Sigmoid colon (tissue), 7 donors: ENCODE results near the gene HOXD1. TPM values are rescaled to one million over a fixed set of nuclear protein-coding genes. Genes with fewer than 3 reads are reported as not detected.

ENCODE experiments used
- DNase-seq: peaks from one replicate; pipeline ENCODE4 v3.0.0-alpha.2; 2019
- H3K27ac ChIP-seq, 4 donors: fragments of 200-600 bp; sonication (generic); one replicate each; pipeline ENCODE4 v1.5.1; 2016 to 2019; ENCODE audit warnings: mild to moderate bottlenecking in 1 of 4
- H3K27me3 ChIP-seq, 3 donors: fragments of 200-600 bp; sonication (generic); one replicate each; pipeline ENCODE4 v1.5.1; 2019; ENCODE audit warnings: mild to moderate bottlenecking in 1 of 3
- H3K36me3 ChIP-seq, 4 donors: fragments of 200-600 bp; sonication (generic); one replicate each; pipeline ENCODE4 v1.5.1; 2016 to 2019
- H3K4me1 ChIP-seq, 4 donors: fragments of 200-600 bp; sonication (generic); one replicate each; pipeline ENCODE4 v1.5.1; 2017 to 2019
- H3K4me3 ChIP-seq, 4 donors: fragments of 200-600 bp; sonication (generic); one replicate each; pipeline ENCODE4 v1.5.1; 2017 to 2019; ENCODE audit warnings: mild to moderate bottlenecking in 2 of 4, moderate library complexity in 1 of 4
- H3K9me3 ChIP-seq, 4 donors: fragments of 200-600 bp in 3 of 4; sonication (generic) in 3 of 4; one replicate each; pipeline versions ENCODE4 v1.5.1 to v1.6.1; 2013 to 2019
- EP300 ChIP-seq, 4 donors: sonication (generic); formaldehyde crosslinking; IDR thresholded peaks; one replicate each; pipeline ENCODE4 v1.6.1; 2017; ENCODE audit warnings: antibody characterized with exemption in 4 of 4
- POLR2A ChIP-seq, 2 donors: fragments of 450-650 bp; IDR thresholded peaks; one replicate each; pipeline ENCODE4 v1.6.1; 2016; ENCODE audit warnings: antibody characterized with exemption in 2 of 2, mild to moderate bottlenecking in 2 of 2, moderate library complexity in 2 of 2
- POLR2AphosphoS5 ChIP-seq, 4 donors: sonication (generic); formaldehyde crosslinking; IDR thresholded peaks; one replicate each; pipeline ENCODE4 v1.6.1; 2017; ENCODE audit warnings: antibody characterized with exemption in 4 of 4
- WGBS, 2 donors: extraction: QIAGEN DNeasy Blood & Tissue Kit; methylation state at CpG; one replicate each; pipeline ENCODE4 v1.1.7; 2013; 5-methylcytosine and 5-hydroxymethylcytosine counted together
- intact Hi-C: fragments of 100-400 bp; cut with DNase I; formaldehyde crosslinking; loops from one replicate; pipeline ENCODE4 v1.15.1; 2023
- polyA plus RNA-seq, 3 donors: library from polyadenylated mRNA; stranded (reverse); fragments of 200-250 nt; gene quantifications; one replicate each; pipeline ENCODE4 v1.2.3, GENCODE V29; 2013
- total RNA-seq, 4 donors: library from RNA; depleted of rRNA; stranded (reverse); fragments of >200 nt; gene quantifications; one replicate each; pipeline ENCODE4 v1.1.0, GENCODE V29; 2016
- TF ChIP-seq, protein P1 (sequence below), 4 experiments: fragments of 450-650 bp in 3 of 4; fragments of 200-600 bp in 1 of 4; IDR thresholded peaks; one replicate each; pipeline ENCODE4 v1.5.1; 2016 to 2019; ENCODE audit warnings: antibody characterized with exemption in 4 of 4, mild to moderate bottlenecking in 3 of 4, moderate library complexity in 2 of 4
- donor health status: healthy with polysubstance abuse.
- donor health status: Bipolar disorder and iron deficiency.
- donor health status: healthy.

The HOXD1 gene
- total and polyA plus RNA-seq, 7 donors, result 0.16 to 4.2 (median 1.9) TPM; not detected in 1

DNA sequence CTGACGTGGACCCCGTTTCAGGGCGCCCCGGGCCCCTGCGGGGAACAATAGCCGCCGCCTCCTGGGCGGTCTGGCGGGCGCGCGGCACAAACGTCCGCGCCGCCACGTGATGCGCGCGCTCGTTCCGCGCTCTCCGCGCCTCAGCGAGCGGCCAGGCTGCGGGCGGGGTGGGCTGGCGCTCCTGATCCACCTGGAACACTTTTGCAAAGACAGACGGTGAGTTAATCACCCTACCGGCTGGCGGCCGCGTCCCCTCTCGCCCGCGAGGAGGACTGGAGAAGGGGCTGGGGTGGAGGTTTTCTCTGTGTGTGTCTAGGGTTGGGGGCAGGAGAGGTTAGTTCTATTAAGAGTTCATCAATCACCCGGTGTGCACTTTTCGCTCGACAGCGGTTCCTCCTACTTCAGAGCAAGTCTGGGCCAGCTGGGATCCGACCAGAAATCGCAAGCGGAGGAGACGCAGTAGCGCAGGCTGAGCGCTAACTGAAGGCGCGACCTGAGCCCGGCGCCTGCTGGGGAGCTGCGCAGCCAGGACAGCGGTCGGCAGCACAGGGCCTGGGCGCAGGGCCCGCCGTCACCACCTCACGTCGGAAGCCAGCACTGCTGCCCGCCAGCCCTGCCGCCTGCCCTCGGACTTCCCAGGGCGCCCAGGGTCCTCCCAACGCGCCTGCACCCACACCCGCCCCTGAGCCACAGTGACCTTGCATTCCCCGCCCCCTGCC, 10.3 kb upstream of the HOXD1 start:
- no peak for DNase-seq
- Histone ChIP-seq H3K4me1 (peaks cover 0 to 19% (median 13%) of the 10 kb centered on the region in 4 donors), H3K9me3 (no peaks in the 10 kb centered on the region), H3K27ac (peak overlapping the region in 2 of 4 donors; percentile 12 to 25), H3K4me3 (peak overlapping the region in 3 of 4 donors; percentile 22 to 34 (median 33)), H3K36me3 (no peaks in the 10 kb centered on the region), H3K27me3 (peaks cover 46 to 86% (median 66%) of the 10 kb centered on the region in 3 donors)
- intact Hi-C loops, result no loop called here
- 13 to 28% methylated on average over 68 of the region's 68 CpGs for WGBS, 2 donors
- TF ChIP-seq EP300 (IDR thresholded peaks at IDR 0.05) (no peak), POLR2AphosphoS5 (IDR thresholded peaks at IDR 0.05) (no peak), POLR2A (IDR thresholded peaks at IDR 0.05) (no peak)
- TF ChIP-seq, protein P1, sequence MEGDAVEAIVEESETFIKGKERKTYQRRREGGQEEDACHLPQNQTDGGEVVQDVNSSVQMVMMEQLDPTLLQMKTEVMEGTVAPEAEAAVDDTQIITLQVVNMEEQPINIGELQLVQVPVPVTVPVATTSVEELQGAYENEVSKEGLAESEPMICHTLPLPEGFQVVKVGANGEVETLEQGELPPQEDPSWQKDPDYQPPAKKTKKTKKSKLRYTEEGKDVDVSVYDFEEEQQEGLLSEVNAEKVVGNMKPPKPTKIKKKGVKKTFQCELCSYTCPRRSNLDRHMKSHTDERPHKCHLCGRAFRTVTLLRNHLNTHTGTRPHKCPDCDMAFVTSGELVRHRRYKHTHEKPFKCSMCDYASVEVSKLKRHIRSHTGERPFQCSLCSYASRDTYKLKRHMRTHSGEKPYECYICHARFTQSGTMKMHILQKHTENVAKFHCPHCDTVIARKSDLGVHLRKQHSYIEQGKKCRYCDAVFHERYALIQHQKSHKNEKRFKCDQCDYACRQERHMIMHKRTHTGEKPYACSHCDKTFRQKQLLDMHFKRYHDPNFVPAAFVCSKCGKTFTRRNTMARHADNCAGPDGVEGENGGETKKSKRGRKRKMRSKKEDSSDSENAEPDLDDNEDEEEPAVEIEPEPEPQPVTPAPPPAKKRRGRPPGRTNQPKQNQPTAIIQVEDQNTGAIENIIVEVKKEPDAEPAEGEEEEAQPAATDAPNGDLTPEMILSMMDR (IDR thresholded peaks at IDR 0.05), result no peak

DNA sequence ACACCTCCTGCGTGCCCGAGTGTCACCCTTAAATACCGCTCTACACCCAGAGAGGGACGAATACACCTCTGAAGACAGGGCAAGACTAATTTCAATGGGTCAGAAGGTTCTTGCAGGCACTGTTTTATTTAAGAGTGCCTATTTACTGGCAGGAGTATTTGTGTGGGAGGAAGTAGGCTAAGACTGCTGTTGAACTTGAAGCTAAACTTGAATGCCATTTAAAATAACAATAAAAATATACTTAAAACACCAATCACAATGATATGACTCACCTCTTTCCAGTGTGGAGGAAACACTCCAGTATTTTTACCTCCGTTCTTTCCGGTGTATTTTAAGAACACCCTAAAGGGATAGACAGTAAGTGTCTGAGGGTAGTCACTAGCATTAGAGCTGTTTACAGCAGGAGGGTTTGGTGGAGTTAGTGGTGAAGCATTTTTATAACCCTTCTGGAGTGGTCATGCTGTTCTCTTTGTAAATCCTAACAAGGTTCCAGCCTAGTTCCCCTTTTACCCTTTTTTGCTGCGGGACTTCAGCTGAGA, 9.6 kb upstream of the HOXD1 start:
- Histone ChIP-seq H3K4me3 (peak overlapping the region in 3 of 4 donors; percentile 22 to 34 (median 33)), H3K4me1 (peaks cover 0 to 19% (median 13%) of the 10 kb centered on the region in 4 donors), H3K27me3 (peaks cover 40 to 83% (median 60%) of the 10 kb centered on the region in 3 donors), H3K9me3 (no peaks in the 10 kb centered on the region), H3K27ac (peak overlapping the region in 2 of 4 donors; percentile 12 to 25), H3K36me3 (no peaks in the 10 kb centered on the region)
- TF ChIP-seq, protein P1 (IDR thresholded peaks at IDR 0.05), result no peak
- TF ChIP-seq EP300 (IDR thresholded peaks at IDR 0.05), result no peak
- no peak for TF ChIP-seq POLR2AphosphoS5 (IDR thresholded peaks at IDR 0.05)
- TF ChIP-seq POLR2A (IDR thresholded peaks at IDR 0.05), result no peak
- DNase-seq, result no peak
- WGBS, 2 donors, result 25 to 28% methylated on average over 7 of the region's 7 CpGs
- intact Hi-C loops, result no loop called here

DNA sequence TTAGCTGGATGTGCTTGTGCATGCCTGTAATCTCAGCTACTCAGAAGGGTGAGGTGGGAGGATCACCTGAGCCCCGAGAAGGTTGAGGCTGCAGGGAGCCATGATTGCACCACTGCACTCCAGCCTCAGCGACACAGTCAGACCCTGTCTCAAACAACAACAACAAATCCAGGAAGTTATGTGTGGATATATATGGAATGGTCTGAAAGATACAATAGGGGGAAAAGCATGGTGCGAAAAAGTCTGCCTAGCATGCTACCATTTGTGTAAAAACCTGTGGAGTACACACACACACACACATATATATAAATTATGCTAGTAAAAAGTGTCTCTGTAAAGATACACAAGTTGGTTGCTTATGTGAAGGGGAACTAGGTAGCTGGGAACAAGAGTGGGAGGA, 6.9 kb upstream of the HOXD1 start:
- WGBS, 2 donors, result 69 to 94% methylated on average over 3 of the region's 3 CpGs
- H3K27me3 ChIP-seq, result peaks cover 20 to 81% (median 43%) of the 10 kb centered on the region in 3 donors
- TF ChIP-seq POLR2AphosphoS5 (IDR thresholded peaks at IDR 0.05) (no peak), POLR2A (IDR thresholded peaks at IDR 0.05) (no peak), EP300 (IDR thresholded peaks at IDR 0.05) (no peak)
- TF ChIP-seq, protein P1 (IDR thresholded peaks at IDR 0.05), result no peak

DNA sequence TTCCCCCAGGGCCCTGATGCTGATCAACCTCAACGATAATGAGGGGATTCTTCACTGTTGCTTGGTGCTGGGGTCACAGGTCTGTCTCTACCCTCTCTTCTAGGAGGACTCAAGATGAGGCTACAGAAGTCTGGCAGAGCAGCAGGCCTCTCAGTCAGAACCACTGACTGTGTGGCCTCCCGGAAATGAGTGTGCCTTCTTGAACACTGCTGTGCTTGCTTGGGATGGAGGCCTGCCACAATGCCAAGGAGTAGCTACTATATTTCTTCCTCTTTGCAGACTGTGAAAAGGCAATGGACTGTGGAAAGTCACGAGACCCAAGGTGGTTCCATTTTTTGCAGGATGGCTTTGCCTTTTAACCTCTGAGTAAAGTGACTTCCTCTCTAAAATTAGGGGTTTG, 5.8 kb upstream of the HOXD1 start:
- TF ChIP-seq EP300 (IDR thresholded peaks at IDR 0.05) (no peak), POLR2AphosphoS5 (IDR thresholded peaks at IDR 0.05) (no peak), POLR2A (IDR thresholded peaks at IDR 0.05) (no peak)
- TF ChIP-seq, protein P1 (IDR thresholded peaks at IDR 0.05), result no peak
- H3K27ac ChIP-seq, result no peak overlapping the region
- H3K4me3 ChIP-seq, result no peak overlapping the region
- 77 to 80% methylated on average over 3 of the region's 3 CpGs for WGBS, 2 donors
- intact Hi-C loops, result no loop called here
- H3K4me1 ChIP-seq, result peaks cover 0 to 16% (median 13%) of the 10 kb centered on the region in 4 donors
- peaks cover 13 to 80% (median 37%) of the 10 kb centered on the region in 3 donors for H3K27me3 ChIP-seq
- H3K36me3 ChIP-seq, result no peaks in the 10 kb centered on the region
- no peaks in the 10 kb centered on the region for H3K9me3 ChIP-seq
- no peak for DNase-seq

More for the DNA sequence above, 6.9 kb upstream of the HOXD1 start:
- intact Hi-C loops, result no loop called here
- no peak for DNase-seq
- Histone ChIP-seq H3K4me1 (peaks cover 0 to 15% (median 12%) of the 10 kb centered on the region in 4 donors), H3K36me3 (no peaks in the 10 kb centered on the region), H3K4me3 (no peak overlapping the region), H3K27ac (no peak overlapping the region), H3K9me3 (no peaks in the 10 kb centered on the region)
